ENCODE measurements around the gene C1QTNF8.

Gene C1QTNF8

GRCh38 chr16:1050516-1050915 lies 45.5 kb downstream of the C1QTNF8 start:
- no peak for DNase-seq (ENCODE audit: low read depth in 1 of 2, low spot score in 1 of 2)
- H3K4me3 ChIP-seq (replicated peaks; ENCODE audit: insufficient read depth, low read length), result no peak overlapping the region
- H3K27ac ChIP-seq (replicated peaks), result no peak overlapping the region
- no peaks in the 10 kb centered on the region for H3K27me3 ChIP-seq (ENCODE audit: insufficient read depth, poor library complexity, severe bottlenecking)
- TF ChIP-seq, protein P1, sequence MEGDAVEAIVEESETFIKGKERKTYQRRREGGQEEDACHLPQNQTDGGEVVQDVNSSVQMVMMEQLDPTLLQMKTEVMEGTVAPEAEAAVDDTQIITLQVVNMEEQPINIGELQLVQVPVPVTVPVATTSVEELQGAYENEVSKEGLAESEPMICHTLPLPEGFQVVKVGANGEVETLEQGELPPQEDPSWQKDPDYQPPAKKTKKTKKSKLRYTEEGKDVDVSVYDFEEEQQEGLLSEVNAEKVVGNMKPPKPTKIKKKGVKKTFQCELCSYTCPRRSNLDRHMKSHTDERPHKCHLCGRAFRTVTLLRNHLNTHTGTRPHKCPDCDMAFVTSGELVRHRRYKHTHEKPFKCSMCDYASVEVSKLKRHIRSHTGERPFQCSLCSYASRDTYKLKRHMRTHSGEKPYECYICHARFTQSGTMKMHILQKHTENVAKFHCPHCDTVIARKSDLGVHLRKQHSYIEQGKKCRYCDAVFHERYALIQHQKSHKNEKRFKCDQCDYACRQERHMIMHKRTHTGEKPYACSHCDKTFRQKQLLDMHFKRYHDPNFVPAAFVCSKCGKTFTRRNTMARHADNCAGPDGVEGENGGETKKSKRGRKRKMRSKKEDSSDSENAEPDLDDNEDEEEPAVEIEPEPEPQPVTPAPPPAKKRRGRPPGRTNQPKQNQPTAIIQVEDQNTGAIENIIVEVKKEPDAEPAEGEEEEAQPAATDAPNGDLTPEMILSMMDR (IDR thresholded peaks at IDR 0.05; ENCODE audit: insufficient read depth, low read length), result no peak

- no peak for DNase-seq (ENCODE audit: low read depth in 1 of 2, low spot score in 1 of 2)
- TF ChIP-seq SPI1 (IDR thresholded peaks at IDR 0.05; ENCODE audit: borderline replicate concordance, low read depth), result no peak
- no peak for TF ChIP-seq GABPA (IDR thresholded peaks at IDR 0.05; ENCODE audit: low read depth)
- TF ChIP-seq, protein P1 (IDR thresholded peaks at IDR 0.05; ENCODE audit: insufficient read depth, low read length), result no peak
- Histone ChIP-seq H3K27ac (replicated peaks) (no peak overlapping the region), H3K27me3 (ENCODE audit: insufficient read depth, poor library complexity, severe bottlenecking) (no peaks in the 10 kb centered on the region), H3K4me3 (replicated peaks; ENCODE audit: insufficient read depth, low read length) (no peak overlapping the region)
Observed at GRCh38 chr16:1049976-1050247, 46.1 kb downstream of the C1QTNF8 start.

- no peak for TF ChIP-seq POLR2AphosphoS5 (IDR thresholded peaks at IDR 0.05; ENCODE audit: low read depth)
- TF ChIP-seq, protein P1 (IDR thresholded peaks at IDR 0.05; ENCODE audit: insufficient read depth, low read length), result no peak
- no peak for TF ChIP-seq GABPA (IDR thresholded peaks at IDR 0.05; ENCODE audit: low read depth)
- TF ChIP-seq, protein P2, sequence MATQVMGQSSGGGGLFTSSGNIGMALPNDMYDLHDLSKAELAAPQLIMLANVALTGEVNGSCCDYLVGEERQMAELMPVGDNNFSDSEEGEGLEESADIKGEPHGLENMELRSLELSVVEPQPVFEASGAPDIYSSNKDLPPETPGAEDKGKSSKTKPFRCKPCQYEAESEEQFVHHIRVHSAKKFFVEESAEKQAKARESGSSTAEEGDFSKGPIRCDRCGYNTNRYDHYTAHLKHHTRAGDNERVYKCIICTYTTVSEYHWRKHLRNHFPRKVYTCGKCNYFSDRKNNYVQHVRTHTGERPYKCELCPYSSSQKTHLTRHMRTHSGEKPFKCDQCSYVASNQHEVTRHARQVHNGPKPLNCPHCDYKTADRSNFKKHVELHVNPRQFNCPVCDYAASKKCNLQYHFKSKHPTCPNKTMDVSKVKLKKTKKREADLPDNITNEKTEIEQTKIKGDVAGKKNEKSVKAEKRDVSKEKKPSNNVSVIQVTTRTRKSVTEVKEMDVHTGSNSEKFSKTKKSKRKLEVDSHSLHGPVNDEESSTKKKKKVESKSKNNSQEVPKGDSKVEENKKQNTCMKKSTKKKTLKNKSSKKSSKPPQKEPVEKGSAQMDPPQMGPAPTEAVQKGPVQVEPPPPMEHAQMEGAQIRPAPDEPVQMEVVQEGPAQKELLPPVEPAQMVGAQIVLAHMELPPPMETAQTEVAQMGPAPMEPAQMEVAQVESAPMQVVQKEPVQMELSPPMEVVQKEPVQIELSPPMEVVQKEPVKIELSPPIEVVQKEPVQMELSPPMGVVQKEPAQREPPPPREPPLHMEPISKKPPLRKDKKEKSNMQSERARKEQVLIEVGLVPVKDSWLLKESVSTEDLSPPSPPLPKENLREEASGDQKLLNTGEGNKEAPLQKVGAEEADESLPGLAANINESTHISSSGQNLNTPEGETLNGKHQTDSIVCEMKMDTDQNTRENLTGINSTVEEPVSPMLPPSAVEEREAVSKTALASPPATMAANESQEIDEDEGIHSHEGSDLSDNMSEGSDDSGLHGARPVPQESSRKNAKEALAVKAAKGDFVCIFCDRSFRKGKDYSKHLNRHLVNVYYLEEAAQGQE (IDR thresholded peaks at IDR 0.05; ENCODE audit: insufficient replicate concordance, low read depth), result no peak
- no peak for TF ChIP-seq SPI1 (IDR thresholded peaks at IDR 0.05; ENCODE audit: borderline replicate concordance, low read depth)
- Histone ChIP-seq H3K27ac (replicated peaks) (no peak overlapping the region), H3K4me3 (replicated peaks; ENCODE audit: insufficient read depth, low read length) (no peak overlapping the region), H3K27me3 (ENCODE audit: insufficient read depth, poor library complexity, severe bottlenecking) (no peaks in the 10 kb centered on the region)
- no peak for DNase-seq (ENCODE audit: low read depth in 1 of 2, low spot score in 1 of 2)
Observed at GRCh38 chr16:1049113-1049975, 46.7 kb downstream of the C1QTNF8 start.

- DNase-seq (ENCODE audit: low read depth in 1 of 2, low spot score in 1 of 2), result no peak
- Histone ChIP-seq H3K27ac (replicated peaks) (no peak overlapping the region), H3K4me3 (replicated peaks; ENCODE audit: insufficient read depth, low read length) (no peak overlapping the region), H3K27me3 (ENCODE audit: insufficient read depth, poor library complexity, severe bottlenecking) (no peaks in the 10 kb centered on the region)
- TF ChIP-seq, protein P1 (IDR thresholded peaks at IDR 0.05; ENCODE audit: insufficient read depth, low read length), result no peak
- TF ChIP-seq, protein P2 (IDR thresholded peaks at IDR 0.05; ENCODE audit: insufficient replicate concordance, low read depth), result no peak
- TF ChIP-seq GABPA (IDR thresholded peaks at IDR 0.05; ENCODE audit: low read depth) (no peak), POLR2AphosphoS5 (IDR thresholded peaks at IDR 0.05; ENCODE audit: low read depth) (no peak), SPI1 (IDR thresholded peaks at IDR 0.05; ENCODE audit: borderline replicate concordance, low read depth) (no peak)
Observed at GRCh38 chr16:1048442-1049112, 47.5 kb downstream of the C1QTNF8 start.
